GM12878 (cell line): ENCODE results near the gene CCER1.

Source experiments
- BACH1 ChIP-seq: fragments of 450-650 bp; IDR thresholded peaks from 2 replicates; pipeline ENCODE4 v1.6.1; 2017; ENCODE audit warnings: mild to moderate bottlenecking, borderline replicate concordance
- BRCA1 ChIP-seq: IDR thresholded peaks from 2 replicates; pipeline ENCODE4 v1.6.1; 2011; ENCODE audit warnings: low read depth, low read length, improper control_type of control experiment
- CEBPB ChIP-seq, 2 experiments: fragments of 150-350 bp in 1 of 2; IDR thresholded peaks; 2 replicates each; pipeline ENCODE4 v1.6.1; 2012 to 2014; ENCODE audit warnings: low read depth in 2 of 2, low read length in 2 of 2, borderline replicate concordance in 1 of 2, inconsistent platforms in 1 of 2
- CTCF ChIP-seq, 3 experiments: IDR thresholded peaks in 2 of 3; conservative IDR thresholded peaks in 1 of 3; 2 replicates each; pipeline ENCODE4 v1.5.1; 2011; ENCODE audit warnings: low read depth in 3 of 3, low read length in 3 of 3, mild to moderate bottlenecking in 3 of 3, control low read depth in 2 of 3, moderate library complexity in 2 of 3, inconsistent platforms in 1 of 3, mixed read lengths in 1 of 3; ENCODE audit not compliant: control insufficient read depth in 2 of 3, insufficient read depth in 1 of 3; ENCODE audit errors: extremely low read depth in 1 of 3
- E2F4 ChIP-seq: IDR thresholded peaks from 2 replicates; pipeline ENCODE4 v1.6.1; 2012; ENCODE audit warnings: low read depth, low read length, improper control_type of control experiment
- EP300 ChIP-seq, 2 experiments: fragments of 150-350 bp in 1 of 2; IDR thresholded peaks; 2 replicates each; pipeline ENCODE4 v1.6.1; 2011 to 2012; ENCODE audit warnings: low read depth in 2 of 2, low read length in 2 of 2, borderline replicate concordance in 1 of 2, improper control_type of control experiment in 1 of 2, inconsistent platforms in 1 of 2; ENCODE audit not compliant: control insufficient read depth in 1 of 2
- FOXM1 ChIP-seq: IDR thresholded peaks from 2 replicates; pipeline ENCODE4 v1.6.1; 2012; ENCODE audit warnings: low read depth, mild to moderate bottlenecking, inconsistent platforms, low read length, moderate library complexity
- JUND ChIP-seq: IDR thresholded peaks from 2 replicates; pipeline ENCODE4 v1.6.1; 2012; ENCODE audit warnings: low read depth, mild to moderate bottlenecking, low read length, improper control_type of control experiment, moderate library complexity
- MTA3 ChIP-seq: IDR thresholded peaks from 2 replicates; pipeline ENCODE4 v1.6.1; 2012; ENCODE audit warnings: low read length, inconsistent platforms, borderline replicate concordance
- POLR2AphosphoS5 ChIP-seq: IDR thresholded peaks from 2 replicates; pipeline ENCODE4 v1.6.1; 2011; ENCODE audit warnings: mild to moderate bottlenecking, low read length, inconsistent platforms
- RAD21 ChIP-seq: IDR thresholded peaks from 2 replicates; pipeline ENCODE4 v1.6.1; 2011; ENCODE audit warnings: mild to moderate bottlenecking, low read depth, low read length, moderate library complexity; ENCODE audit not compliant: insufficient read depth

GRCh38 chr12:90961154-90961553 is 6.2 kb upstream of the CCER1 start:
- TF ChIP-seq BRCA1, result no peak
- TF ChIP-seq CTCF (IDR thresholded peaks at IDR 0.05 in 2 of 3, conservative IDR thresholded peaks at IDR 0.05 in 1 of 3; ENCODE audit: control insufficient read depth in 2 of 3, extremely low read depth in 1 of 3, insufficient read depth in 1 of 3, low read depth in 3 of 3, low read length in 3 of 3), result no peak
- TF ChIP-seq JUND, result no peak
- no peak for TF ChIP-seq FOXM1
- no peak for TF ChIP-seq BACH1
- no peak for TF ChIP-seq EP300 (IDR thresholded peaks at IDR 0.05; ENCODE audit: borderline replicate concordance in 1 of 2, control insufficient read depth in 1 of 2, low read depth in 2 of 2, low read length in 2 of 2)
- no peak for TF ChIP-seq MTA3
- TF ChIP-seq RAD21, result no peak
- TF ChIP-seq E2F4, result no peak
- TF ChIP-seq CEBPB (IDR thresholded peaks at IDR 0.05; ENCODE audit: borderline replicate concordance in 1 of 2, low read depth in 2 of 2, low read length in 2 of 2), result no peak
- TF ChIP-seq POLR2AphosphoS5, result no peak
